Measurements from ENCODE around the gene CALML4. TPM values are rescaled to one million over a fixed set of nuclear protein-coding genes. Genes with fewer than 3 reads are reported as not detected.

CALML4 gene
- total RNA-seq, 1 donor from 2014 or later = 0.90 TPM

GRCh38 chr15:68201153-68201878, 3.8 kb downstream of the CALML4 start:
- TF ChIP-seq, protein P1, sequence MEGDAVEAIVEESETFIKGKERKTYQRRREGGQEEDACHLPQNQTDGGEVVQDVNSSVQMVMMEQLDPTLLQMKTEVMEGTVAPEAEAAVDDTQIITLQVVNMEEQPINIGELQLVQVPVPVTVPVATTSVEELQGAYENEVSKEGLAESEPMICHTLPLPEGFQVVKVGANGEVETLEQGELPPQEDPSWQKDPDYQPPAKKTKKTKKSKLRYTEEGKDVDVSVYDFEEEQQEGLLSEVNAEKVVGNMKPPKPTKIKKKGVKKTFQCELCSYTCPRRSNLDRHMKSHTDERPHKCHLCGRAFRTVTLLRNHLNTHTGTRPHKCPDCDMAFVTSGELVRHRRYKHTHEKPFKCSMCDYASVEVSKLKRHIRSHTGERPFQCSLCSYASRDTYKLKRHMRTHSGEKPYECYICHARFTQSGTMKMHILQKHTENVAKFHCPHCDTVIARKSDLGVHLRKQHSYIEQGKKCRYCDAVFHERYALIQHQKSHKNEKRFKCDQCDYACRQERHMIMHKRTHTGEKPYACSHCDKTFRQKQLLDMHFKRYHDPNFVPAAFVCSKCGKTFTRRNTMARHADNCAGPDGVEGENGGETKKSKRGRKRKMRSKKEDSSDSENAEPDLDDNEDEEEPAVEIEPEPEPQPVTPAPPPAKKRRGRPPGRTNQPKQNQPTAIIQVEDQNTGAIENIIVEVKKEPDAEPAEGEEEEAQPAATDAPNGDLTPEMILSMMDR (IDR thresholded peaks at IDR 0.05) = no peak
- Mint-ChIP-seq H3K36me3 (ENCODE audit: low read depth) (peaks cover 3% of the 10 kb centered on the region), H3K27me3 (ENCODE audit: low read depth) (no peaks in the 10 kb centered on the region), H3K4me3 (ENCODE audit: unreplicated experiment) (no peak overlapping the region), H3K9me3 (ENCODE audit: low read depth) (no peaks in the 10 kb centered on the region), H3K27ac (ENCODE audit: unreplicated experiment) (no peak overlapping the region), H3K4me1 (ENCODE audit: low read depth) (peaks cover 15% of the 10 kb centered on the region)
- DNase-seq (ENCODE audit: low spot score) = no peak

- Mint-ChIP-seq H3K27ac (ENCODE audit: unreplicated experiment) (peak overlapping the region; percentile 27), H3K4me3 (ENCODE audit: unreplicated experiment) (no peak overlapping the region), H3K9me3 (ENCODE audit: low read depth) (no peaks in the 10 kb centered on the region), H3K36me3 (ENCODE audit: low read depth) (peaks cover 3% of the 10 kb centered on the region), H3K4me1 (ENCODE audit: low read depth) (peaks cover 15% of the 10 kb centered on the region), H3K27me3 (ENCODE audit: low read depth) (no peaks in the 10 kb centered on the region)
- DNase-seq (ENCODE audit: low spot score) = no peak
- TF ChIP-seq, protein P1 (IDR thresholded peaks at IDR 0.05) = no peak
These were observed 4.9 kb downstream of the CALML4 start for GRCh38 chr15:68200016-68200861.

DNA sequence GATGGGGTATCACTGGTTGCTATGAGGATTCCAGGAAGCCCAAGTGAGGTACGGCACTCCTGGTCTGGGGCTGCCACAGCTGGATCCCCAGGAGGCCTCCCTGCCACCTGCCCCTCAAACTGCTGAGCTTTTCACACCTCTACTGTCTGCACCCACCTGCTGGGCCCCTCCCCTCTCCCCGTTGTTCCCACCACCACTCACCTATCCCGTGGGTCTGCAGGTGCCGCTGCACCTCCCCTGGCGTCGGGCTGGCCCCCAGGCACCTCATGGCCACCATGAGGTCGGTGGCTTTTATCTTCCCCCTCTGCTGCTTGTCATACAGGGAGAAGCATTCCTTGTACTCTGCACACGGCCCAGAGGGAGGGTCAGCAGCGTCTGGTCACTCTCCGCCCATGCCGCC, 5.8 kb downstream of the CALML4 start:
- H3K27ac Mint-ChIP-seq (ENCODE audit: unreplicated experiment) = peak overlapping the region; percentile 24
- H3K36me3 Mint-ChIP-seq (ENCODE audit: low read depth) = peaks cover 10% of the 10 kb centered on the region
- H3K9me3 Mint-ChIP-seq (ENCODE audit: low read depth) = no peaks in the 10 kb centered on the region
- no peak for DNase-seq (ENCODE audit: low spot score)
- TF ChIP-seq, protein P1 (IDR thresholded peaks at IDR 0.05) = no peak
- no peaks in the 10 kb centered on the region for H3K27me3 Mint-ChIP-seq (ENCODE audit: low read depth)
- peaks cover 15% of the 10 kb centered on the region for H3K4me1 Mint-ChIP-seq (ENCODE audit: low read depth)
- H3K4me3 Mint-ChIP-seq (ENCODE audit: unreplicated experiment) = no peak overlapping the region

- H3K4me3 Mint-ChIP-seq (ENCODE audit: unreplicated experiment) = no peak overlapping the region
- DNase-seq (ENCODE audit: low spot score) = no peak
- H3K27me3 Mint-ChIP-seq (ENCODE audit: low read depth) = no peaks in the 10 kb centered on the region
- peaks cover 20% of the 10 kb centered on the region for H3K36me3 Mint-ChIP-seq (ENCODE audit: low read depth)
- TF ChIP-seq, protein P1 (IDR thresholded peaks at IDR 0.05) = no peak
- no peak overlapping the region for H3K27ac Mint-ChIP-seq (ENCODE audit: unreplicated experiment)
- H3K4me1 Mint-ChIP-seq (ENCODE audit: low read depth) = peaks cover 15% of the 10 kb centered on the region
- no peaks in the 10 kb centered on the region for H3K9me3 Mint-ChIP-seq (ENCODE audit: low read depth)
These were observed 7.3 kb downstream of the CALML4 start for GRCh38 chr15:68197661-68198437.

GRCh38 chr15:68197170-68197492, 8.0 kb downstream of the CALML4 start:
- TF ChIP-seq, protein P1 (IDR thresholded peaks at IDR 0.05) = no peak
- H3K4me1 Mint-ChIP-seq (ENCODE audit: low read depth) = peaks cover 15% of the 10 kb centered on the region
- no peak overlapping the region for H3K4me3 Mint-ChIP-seq (ENCODE audit: unreplicated experiment)
- peak overlapping the region; percentile 27 for H3K27ac Mint-ChIP-seq (ENCODE audit: unreplicated experiment)
- H3K27me3 Mint-ChIP-seq (ENCODE audit: low read depth) = no peaks in the 10 kb centered on the region
- DNase-seq (ENCODE audit: low spot score) = no peak
- H3K9me3 Mint-ChIP-seq (ENCODE audit: low read depth) = no peaks in the 10 kb centered on the region
- peaks cover 24% of the 10 kb centered on the region for H3K36me3 Mint-ChIP-seq (ENCODE audit: low read depth)
